Adipocyte (in vitro differentiated cells): ENCODE measurements around the gene ASPA.
A peak's percentile ranks its signal among the peaks of the same experiment; 100 is the strongest.

Source experiments
- DNase-seq: peaks from one replicate; pipeline ENCODE4 v3.0.0-alpha.2; 2015; ENCODE audit warnings: low read depth
- H3K27me3 ChIP-seq: replicated peaks from 2 replicates; pipeline ENCODE4 v1.7.0; 2013; ENCODE audit warnings: mild to moderate bottlenecking, low read length, moderate library complexity; ENCODE audit not compliant: control insufficient read depth, insufficient read depth
- H3K36me3 ChIP-seq: 2 replicates; pipeline ENCODE4 v1.7.0; 2013; ENCODE audit warnings: low read length, mild to moderate bottlenecking, moderate library complexity; ENCODE audit not compliant: control insufficient read depth, insufficient read depth, severe bottlenecking
- H3K4me1 ChIP-seq: 2 replicates; pipeline ENCODE4 v1.7.0; 2013; ENCODE audit warnings: mild to moderate bottlenecking, low read length, moderate library complexity; ENCODE audit not compliant: control insufficient read depth, insufficient read depth
- H3K4me3 ChIP-seq: 2 replicates; pipeline ENCODE4 v1.7.0; 2013; ENCODE audit warnings: mild to moderate bottlenecking, low read length, moderate library complexity
- H3K9ac ChIP-seq: 2 replicates; pipeline ENCODE4 v1.7.0; 2013; ENCODE audit warnings: mild to moderate bottlenecking, low read length, moderate library complexity
- H3K9me3 ChIP-seq: 2 replicates; pipeline ENCODE4 v1.7.0; 2013; ENCODE audit warnings: mild to moderate bottlenecking, low read length, moderate library complexity; ENCODE audit not compliant: control insufficient read depth

The ASPA gene

DNA sequence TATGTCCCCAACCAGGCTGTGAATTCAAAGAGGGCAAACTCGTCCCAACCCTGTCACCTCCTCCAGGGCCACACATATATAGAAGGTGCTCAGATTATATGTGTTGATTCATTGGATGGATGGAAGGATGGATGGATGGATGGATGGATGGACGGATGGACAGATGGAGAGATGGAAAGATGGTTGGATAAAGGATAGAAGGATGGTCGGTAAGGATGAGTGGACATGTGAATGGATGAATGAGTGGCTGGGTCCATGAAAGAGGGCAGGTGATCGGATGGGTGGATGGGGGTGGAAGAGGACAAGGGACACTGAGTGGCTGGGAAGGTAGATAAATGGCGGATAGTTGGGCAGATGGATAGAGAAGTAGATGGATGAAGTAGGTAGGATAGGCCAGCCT lies 51.7 kb downstream of the ASPA start:
- no peak overlapping the region for H3K9ac ChIP-seq
- peaks cover 6% of the 10 kb centered on the region for H3K36me3 ChIP-seq
- peaks cover 29% of the 10 kb centered on the region for H3K4me1 ChIP-seq
- H3K9me3 ChIP-seq = no peaks in the 10 kb centered on the region
- no peak for DNase-seq
- no peak overlapping the region for H3K4me3 ChIP-seq
- no peaks in the 10 kb centered on the region for H3K27me3 ChIP-seq

GRCh38 chr17:3527896-3528295 lies 52.1 kb downstream of the ASPA start:
- Histone ChIP-seq H3K36me3 (peaks cover 6% of the 10 kb centered on the region), H3K27me3 (no peaks in the 10 kb centered on the region), H3K9me3 (no peaks in the 10 kb centered on the region), H3K4me3 (no peak overlapping the region), H3K9ac (no peak overlapping the region), H3K4me1 (peaks cover 29% of the 10 kb centered on the region)
- DNase-seq = no peak

- Histone ChIP-seq H3K27me3 (no peaks in the 10 kb centered on the region), H3K4me1 (peaks cover 29% of the 10 kb centered on the region), H3K9ac (peak overlapping the region; percentile 77), H3K36me3 (peaks cover 6% of the 10 kb centered on the region), H3K4me3 (peak overlapping the region; percentile 68), H3K9me3 (no peaks in the 10 kb centered on the region)
- DNase-seq = no peak
These were observed 52.6 kb downstream of the ASPA start for GRCh38 chr17:3528403-3528851.

DNA sequence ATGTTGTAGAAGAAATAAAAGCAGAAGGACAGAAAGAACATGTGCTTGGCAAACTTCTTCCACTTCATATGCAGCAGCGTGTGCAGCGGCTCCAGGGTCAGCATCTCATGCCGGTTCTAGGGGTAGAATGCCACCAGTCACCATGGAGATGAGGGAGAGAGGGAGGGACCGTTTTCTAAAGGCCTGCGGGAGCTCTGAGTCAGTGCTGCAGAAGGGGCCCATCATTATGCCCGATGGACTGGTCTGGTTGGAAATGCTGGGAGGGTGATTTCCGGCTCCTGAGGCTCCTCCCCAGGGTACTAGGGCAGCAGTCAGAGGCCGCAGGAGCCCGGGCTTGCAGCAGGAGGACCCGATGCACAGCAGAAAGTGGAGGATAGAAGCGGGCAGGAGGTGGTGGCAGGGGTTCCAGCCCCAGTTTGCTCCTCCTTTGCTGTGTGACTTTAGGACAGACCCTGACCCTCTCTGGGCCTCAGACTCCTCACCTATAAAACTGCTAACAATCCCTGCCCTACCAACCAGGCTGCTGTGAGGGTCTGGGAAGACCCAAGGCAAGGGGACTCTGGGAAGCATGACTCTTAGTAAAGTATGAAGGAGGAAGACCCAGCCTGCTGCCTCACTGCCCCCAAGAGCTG lies 53.2 kb downstream of the ASPA start:
- no peaks in the 10 kb centered on the region for H3K9me3 ChIP-seq
- no peaks in the 10 kb centered on the region for H3K27me3 ChIP-seq
- H3K9ac ChIP-seq = peak overlapping the region; percentile 77
- peaks cover 1% of the 10 kb centered on the region for H3K36me3 ChIP-seq
- peaks cover 29% of the 10 kb centered on the region for H3K4me1 ChIP-seq
- H3K4me3 ChIP-seq = peak overlapping the region; percentile 68
- DNase-seq = no peak

DNA sequence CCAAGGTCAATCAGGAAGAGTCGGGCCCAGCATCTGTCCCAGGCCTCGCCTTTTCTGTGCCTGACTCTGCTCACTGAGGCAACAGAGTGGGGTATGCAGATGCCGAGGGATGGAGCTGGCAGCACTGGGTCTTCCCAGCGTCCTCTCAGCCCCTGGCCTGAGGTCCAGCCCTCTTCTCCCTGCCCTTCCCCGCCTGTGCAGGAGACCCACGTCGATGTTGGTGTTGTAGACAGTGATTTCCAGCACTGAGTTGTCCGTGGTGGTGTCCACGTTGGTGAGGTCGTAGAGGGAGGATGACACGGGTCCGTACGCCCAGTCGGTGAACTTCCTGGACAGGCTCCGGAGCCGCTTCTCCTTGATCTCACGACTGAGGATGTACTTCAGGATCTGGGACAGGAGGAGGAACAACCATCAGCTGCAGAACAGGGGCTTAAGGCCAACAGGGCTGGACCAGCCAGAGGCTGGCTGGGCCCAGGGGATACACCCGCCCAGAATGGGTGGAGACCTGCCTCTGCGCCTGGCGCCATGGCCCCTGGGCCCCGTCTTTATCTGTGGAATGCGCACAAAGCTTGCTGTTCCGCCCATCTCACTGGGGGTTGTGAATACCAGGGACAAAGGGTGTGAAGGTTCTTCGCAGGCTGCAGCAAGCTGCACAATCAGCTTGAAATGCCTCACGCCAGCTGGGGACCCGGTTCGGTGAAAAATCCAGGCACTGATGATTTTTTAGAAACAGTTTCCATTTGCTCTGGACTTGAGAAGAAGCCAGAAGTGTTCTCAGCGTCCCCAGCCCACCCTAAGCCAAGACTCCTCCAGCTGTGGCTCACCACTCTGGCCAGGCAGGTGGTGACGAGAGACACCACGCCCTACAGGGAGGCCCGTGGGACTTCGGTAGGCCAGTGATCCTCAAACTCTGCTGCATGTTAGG lies 54.3 kb downstream of the ASPA start:
- H3K36me3 ChIP-seq = no peaks in the 10 kb centered on the region
- H3K4me3 ChIP-seq = peak overlapping the region; percentile 70
- H3K4me1 ChIP-seq = peaks cover 29% of the 10 kb centered on the region
- H3K27me3 ChIP-seq = no peaks in the 10 kb centered on the region
- H3K9ac ChIP-seq = peak overlapping the region; percentile 71
- DNase-seq = no peak
- no peaks in the 10 kb centered on the region for H3K9me3 ChIP-seq

GRCh38 chr17:3531266-3532101 lies 55.7 kb downstream of the ASPA start:
- H3K9me3 ChIP-seq = no peaks in the 10 kb centered on the region
- no peaks in the 10 kb centered on the region for H3K27me3 ChIP-seq
- peaks cover 34% of the 10 kb centered on the region for H3K4me1 ChIP-seq
- H3K9ac ChIP-seq = peak overlapping the region; percentile 71
- H3K36me3 ChIP-seq = no peaks in the 10 kb centered on the region
- no peak overlapping the region for H3K4me3 ChIP-seq
- no peak for DNase-seq

DNA sequence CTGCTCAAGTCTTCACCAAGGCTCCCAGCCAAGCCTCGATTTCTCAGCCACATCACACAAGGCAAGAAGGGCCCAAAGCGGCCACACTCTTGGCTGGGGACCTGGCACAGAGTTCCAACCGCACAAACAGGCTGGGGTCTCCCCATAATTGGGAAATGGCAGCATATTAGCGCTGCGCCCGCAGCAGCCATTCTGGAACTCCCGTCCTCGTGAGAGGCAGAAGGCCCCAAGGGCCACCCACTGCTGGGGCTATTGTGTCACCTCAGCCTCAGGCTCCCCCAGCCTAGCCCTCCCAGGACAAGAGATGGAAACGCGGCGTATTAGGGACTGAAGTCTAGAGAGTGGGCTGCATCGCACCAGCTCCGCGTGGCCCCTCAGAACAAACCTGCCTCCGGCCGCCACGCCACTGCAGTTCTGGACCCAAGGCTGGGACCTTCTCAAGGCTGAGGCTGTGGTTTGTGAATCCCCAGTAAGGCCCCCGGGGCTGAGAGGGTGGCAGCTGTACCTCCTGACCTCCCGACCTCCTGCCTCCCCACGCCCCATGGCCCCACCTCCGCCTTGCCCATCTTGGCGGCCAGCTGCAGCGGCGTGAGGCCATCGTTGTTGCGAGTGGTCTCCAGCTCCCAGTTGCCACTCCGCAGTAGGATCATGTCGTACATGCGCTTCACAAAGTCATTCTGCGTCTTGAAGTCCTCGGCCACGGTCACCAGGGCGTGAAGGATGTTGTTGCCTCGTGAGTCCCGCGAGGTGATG lies 56.5 kb downstream of the ASPA start:
- DNase-seq = no peak
- peaks cover 39% of the 10 kb centered on the region for H3K4me1 ChIP-seq
- H3K4me3 ChIP-seq = no peak overlapping the region
- no peaks in the 10 kb centered on the region for H3K27me3 ChIP-seq
- no peaks in the 10 kb centered on the region for H3K36me3 ChIP-seq
- no peaks in the 10 kb centered on the region for H3K9me3 ChIP-seq
- no peak overlapping the region for H3K9ac ChIP-seq

- DNase-seq = no peak
- peaks cover 39% of the 10 kb centered on the region for H3K4me1 ChIP-seq
- no peaks in the 10 kb centered on the region for H3K9me3 ChIP-seq
These were observed 57.0 kb downstream of the ASPA start for GRCh38 chr17:3532859-3533142.

GRCh38 chr17:3533752-3534151 lies 58.0 kb downstream of the ASPA start:
- H3K9ac ChIP-seq = no peak overlapping the region
- no peak overlapping the region for H3K4me3 ChIP-seq
- DNase-seq = no peak
- H3K36me3 ChIP-seq = no peaks in the 10 kb centered on the region
- no peaks in the 10 kb centered on the region for H3K27me3 ChIP-seq
- no peaks in the 10 kb centered on the region for H3K9me3 ChIP-seq
- peaks cover 33% of the 10 kb centered on the region for H3K4me1 ChIP-seq

More at GRCh38 chr17:3532859-3533142, 57.0 kb downstream of the ASPA start:
- Histone ChIP-seq H3K9ac (no peak overlapping the region), H3K36me3 (no peaks in the 10 kb centered on the region), H3K27me3 (no peaks in the 10 kb centered on the region), H3K4me3 (no peak overlapping the region)

DNA sequence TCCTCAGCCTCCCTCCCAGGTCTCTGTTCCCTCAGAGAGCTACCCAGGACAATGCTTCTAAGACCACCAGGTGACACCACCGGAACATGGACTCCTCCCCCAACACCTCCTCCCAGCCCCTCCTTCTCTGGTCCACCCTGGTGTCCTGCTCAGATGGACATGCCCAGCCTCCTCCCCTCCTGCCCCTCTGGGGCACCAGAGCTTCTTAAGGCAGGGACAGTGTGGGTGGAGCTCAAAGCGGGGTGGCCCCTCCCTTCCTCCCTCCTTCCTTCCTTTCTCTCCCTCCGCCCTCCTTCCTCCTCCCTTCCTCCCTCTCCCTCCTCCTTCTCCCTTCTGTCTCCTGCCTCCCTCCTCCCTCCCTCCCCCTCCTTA lies 59.1 kb downstream of the ASPA start:
- no peak overlapping the region for H3K4me3 ChIP-seq
- no peaks in the 10 kb centered on the region for H3K27me3 ChIP-seq
- peaks cover 22% of the 10 kb centered on the region for H3K4me1 ChIP-seq
- H3K36me3 ChIP-seq = no peaks in the 10 kb centered on the region
- peak overlapping the region; percentile 3 for H3K9ac ChIP-seq
- DNase-seq = peak; percentile 17
- no peaks in the 10 kb centered on the region for H3K9me3 ChIP-seq
